Skin of body (tissue), 1 donor: ENCODE measurements around the gene CXCL13. TPM values are rescaled to one million over a fixed set of nuclear protein-coding genes. Genes with fewer than 3 reads are reported as not detected.

Experiments
- total RNA-seq: library from RNA; depleted of rRNA; stranded (reverse); fragments of >200 nt; gene quantifications from one replicate; pipeline ENCODE4 v1.2.3, GENCODE V29; 2014

CXCL13 gene
- total RNA-seq, 1 donor from 2014 or later: 0.30 TPM

Other genes with a start within 250 kb of the CXCL13 start
- gene CNOT6L, start 213.5 kb downstream of the CXCL13 start, total RNA-seq: 39.3 TPM